IPS DF 19.7 (cell line): ENCODE results near the gene BPIFB1.

Experiments
- DNase-seq: peaks from one replicate; pipeline ENCODE4 v3.0.0-alpha.2; 2013; ENCODE audit warnings: low read depth, low spot score

BPIFB1 gene

GRCh38 chr20:33282991-33283555 is at the start of gene BPIFB1:
BPIFB1 (plus strand) TSS chr20:33283214; CDS start chr20:33286074, 2,860 bp downstream.
- no peak for DNase-seq

GRCh38 chr20:33234050-33234449 is 49.0 kb upstream of the BPIFB1 start:
- DNase-seq = no peak

- no peak for DNase-seq
These were observed 47.3 kb upstream of the BPIFB1 start, which contains the start of gene BPIFA1 for GRCh38 chr20:33235696-33236095. BPIFA1 (plus strand) TSS chr20:33235996; CDS start chr20:33237712, 1,716 bp downstream.

DNA sequence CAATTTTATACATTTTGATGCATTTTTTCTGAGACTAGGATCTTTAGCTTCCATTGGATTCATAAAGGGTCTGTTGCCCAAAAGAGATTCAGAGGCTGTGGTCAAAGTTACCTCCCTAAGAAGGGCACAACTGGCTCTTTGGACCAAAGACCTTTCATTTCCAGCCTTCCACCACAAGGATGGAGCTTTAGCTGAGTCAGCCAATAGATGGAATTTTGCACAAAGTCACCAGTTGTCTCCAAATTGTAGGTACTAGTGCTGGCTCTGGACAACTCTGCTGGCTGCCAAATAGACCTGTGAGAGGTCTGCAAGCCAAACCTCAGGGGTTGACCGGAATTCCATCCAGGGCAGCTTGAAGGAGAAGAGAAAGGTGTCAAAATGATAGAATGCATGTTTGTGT is 46.7 kb upstream of the BPIFB1 start:
- DNase-seq = no peak

DNA sequence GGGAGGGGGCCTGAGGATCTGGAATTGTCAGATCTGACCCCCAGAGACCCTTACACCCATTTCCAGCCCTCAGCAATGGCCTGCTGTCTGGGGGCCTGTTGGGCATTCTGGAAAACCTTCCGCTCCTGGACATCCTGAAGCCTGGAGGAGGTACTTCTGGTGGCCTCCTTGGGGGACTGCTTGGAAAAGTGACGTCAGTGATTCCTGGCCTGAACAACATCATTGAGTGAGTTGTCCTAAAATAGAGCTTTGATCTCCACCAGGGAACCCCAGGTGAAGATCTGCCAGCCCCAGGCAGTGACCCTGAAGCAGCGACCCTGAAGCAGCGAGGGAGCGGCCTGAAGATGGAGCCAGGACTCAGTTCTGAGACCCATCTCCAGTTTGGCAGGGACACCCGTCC is 45.0 kb upstream of the BPIFB1 start:
- no peak for DNase-seq

- DNase-seq = no peak
These were observed 43.6 kb upstream of the BPIFB1 start for GRCh38 chr20:33239418-33239817.

GRCh38 chr20:33239979-33240736 is 42.9 kb upstream of the BPIFB1 start:
- DNase-seq = no peak

GRCh38 chr20:33240923-33241322 is 42.1 kb upstream of the BPIFB1 start:
- no peak for DNase-seq

DNA sequence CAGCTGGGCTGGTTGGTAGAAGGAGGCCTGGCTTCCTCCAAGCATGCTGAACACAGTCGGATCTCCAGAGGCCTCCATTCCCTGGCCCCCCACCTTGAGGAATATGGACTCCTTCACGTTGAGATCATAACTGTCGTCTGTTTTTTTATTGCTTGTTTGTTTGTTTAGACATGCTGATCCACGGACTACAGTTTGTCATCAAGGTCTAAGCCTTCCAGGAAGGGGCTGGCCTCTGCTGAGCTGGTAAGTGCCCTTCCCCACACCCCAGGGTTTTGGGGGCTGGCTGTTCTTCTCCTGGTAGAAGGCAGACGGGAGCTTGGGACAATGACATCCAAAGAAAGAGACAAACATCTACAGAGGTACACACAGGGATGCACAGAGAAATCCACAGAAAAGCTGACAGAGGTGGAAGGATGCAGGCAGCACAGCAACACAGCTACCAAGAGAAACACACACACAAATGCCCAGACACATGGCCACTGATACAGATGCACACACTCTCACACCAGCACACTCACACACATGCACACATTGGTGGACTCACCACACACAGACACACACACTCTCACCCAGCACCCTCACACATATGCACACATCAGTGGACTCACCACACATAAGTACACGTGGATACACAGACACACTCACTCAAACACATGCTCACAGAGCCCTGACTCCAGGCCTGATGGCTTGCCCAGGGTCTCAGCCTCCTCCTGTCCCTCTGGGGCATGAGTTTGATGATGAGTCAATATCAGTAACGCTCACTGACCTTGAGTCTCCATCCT is 40.5 kb upstream of the BPIFB1 start:
- DNase-seq = no peak

DNA sequence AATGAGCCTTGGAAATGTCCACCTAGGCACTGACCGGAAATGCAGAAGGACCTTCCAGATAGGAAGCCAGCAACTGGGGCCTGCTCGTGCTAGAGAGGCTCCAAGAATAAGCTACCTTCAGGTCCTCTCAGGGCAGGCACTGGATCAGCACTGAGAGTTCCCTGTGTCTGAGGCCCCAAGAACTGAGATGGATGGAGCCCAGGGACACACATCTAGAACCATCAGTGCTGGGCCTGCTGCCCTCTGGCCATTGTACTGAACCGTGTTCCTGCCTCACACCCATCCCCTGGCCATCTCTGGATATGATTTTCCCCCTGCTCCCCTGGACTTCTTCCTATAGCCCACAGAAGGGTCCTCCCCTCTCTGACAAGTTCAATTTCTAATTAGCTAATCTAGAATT is 36.9 kb upstream of the BPIFB1 start:
- DNase-seq = no peak

DNA sequence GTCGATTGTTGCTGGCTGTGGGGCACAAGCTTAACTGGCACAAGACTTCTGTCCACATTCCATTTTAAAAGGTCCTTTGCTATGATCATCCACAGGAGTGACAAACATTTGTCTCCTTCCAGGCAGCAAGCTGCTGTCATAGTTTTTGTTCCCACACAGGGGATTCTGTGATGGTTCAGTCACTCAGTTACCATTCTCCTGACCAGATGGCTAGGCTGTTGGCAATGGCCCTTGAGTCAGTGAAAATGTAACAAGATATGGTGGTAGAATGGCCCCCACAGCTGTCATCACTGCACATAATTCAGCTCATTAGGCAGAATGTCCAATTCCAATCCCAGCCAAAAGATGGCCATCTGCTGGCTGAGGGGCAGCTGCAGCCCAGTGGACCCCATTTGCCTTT is 33.6 kb upstream of the BPIFB1 start:
- no peak for DNase-seq

GRCh38 chr20:33250666-33251065 is 32.3 kb upstream of the BPIFB1 start:
- no peak for DNase-seq

GRCh38 chr20:33251496-33251895 is 31.5 kb upstream of the BPIFB1 start:
- no peak for DNase-seq

DNA sequence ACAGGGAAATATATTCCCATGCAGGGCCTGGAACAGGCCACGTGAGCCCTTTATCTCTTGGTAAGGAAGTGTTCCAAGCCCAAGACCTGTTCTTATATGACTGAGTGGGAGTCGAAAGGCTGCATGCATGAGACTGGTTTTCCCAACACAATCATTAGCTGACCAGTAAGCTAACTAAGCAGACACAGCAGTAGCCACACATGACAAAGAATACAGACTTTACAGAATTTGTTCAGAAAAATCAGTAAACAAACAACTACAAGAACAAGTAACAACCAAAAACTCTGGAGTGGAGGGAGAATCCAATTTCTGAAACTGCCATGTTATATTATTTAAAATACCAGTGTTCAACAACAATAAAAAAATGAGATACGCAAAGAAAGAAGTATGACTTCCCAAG is 30.6 kb upstream of the BPIFB1 start:
- no peak for DNase-seq

GRCh38 chr20:33255005-33255404 is 28.0 kb upstream of the BPIFB1 start:
- no peak for DNase-seq

- no peak for DNase-seq
These were observed 25.8 kb upstream of the BPIFB1 start for GRCh38 chr20:33257237-33257636.

DNA sequence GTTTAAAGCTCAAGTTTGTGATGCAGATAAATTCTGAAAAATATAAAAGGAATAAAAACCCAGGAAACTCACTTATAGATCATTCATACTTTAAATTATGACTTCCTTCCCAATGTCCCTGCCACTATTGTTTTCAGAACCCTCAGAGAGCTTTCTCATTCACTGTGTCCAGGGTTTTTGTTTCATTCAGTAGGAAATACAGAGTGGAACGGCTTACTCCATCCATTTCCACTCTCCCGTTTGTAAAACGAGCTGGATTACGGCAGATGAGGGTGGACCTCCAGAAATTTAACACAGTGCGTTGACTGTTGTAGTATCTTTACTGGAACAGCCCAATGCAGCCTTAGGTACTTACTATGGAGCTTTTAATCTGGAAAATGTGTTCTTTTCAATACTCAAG is 23.6 kb upstream of the BPIFB1 start:
- no peak for DNase-seq

GRCh38 chr20:33261465-33261864 is 21.5 kb upstream of the BPIFB1 start:
- no peak for DNase-seq

- peak; percentile 38 for DNase-seq
These were observed 20.4 kb upstream of the BPIFB1 start for GRCh38 chr20:33262658-33263065.

DNA sequence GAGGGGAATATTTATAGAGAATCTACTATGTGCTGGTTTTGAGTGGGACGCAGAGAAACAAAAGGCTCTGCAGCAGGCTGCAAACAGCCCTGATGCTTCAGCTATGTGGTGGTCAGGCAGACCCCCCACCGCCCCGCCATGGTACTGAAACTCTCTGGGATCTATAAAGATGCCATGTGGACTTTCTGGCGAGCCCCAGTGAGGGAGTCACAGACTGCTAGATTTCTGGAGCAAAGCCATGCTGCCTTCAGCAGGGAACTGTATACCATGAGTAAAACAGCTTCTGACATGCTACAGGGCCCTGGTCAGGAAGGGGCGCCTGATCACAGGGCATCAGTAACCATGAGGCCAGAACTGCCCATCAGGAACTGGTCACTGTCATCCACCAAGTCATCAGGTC is 19.2 kb upstream of the BPIFB1 start:
- DNase-seq = no peak

- DNase-seq = no peak
These were observed 15.3 kb upstream of the BPIFB1 start for GRCh38 chr20:33267701-33268100.

- DNase-seq = no peak
These were observed 10.7 kb upstream of the BPIFB1 start for GRCh38 chr20:33272155-33272873.
